Activated CD8-positive, alpha-beta T cell treated with anti-CD3 and anti-CD28 coated beads for 36 hours (primary cell): ENCODE results near the gene SELENOP. TPM values are rescaled to one million over a fixed set of nuclear protein-coding genes. Genes with fewer than 3 reads are reported as not detected.
A peak's percentile ranks its signal among the peaks of the same experiment; 100 is the strongest.

ENCODE experiments used
- ATAC-seq: fragments of 200-7000 bp; cut with Tn5 transposase; one replicate; pipeline ENCODE4 v1.10.0; 2021; ENCODE audit warnings: mild to moderate bottlenecking, moderate library complexity
- CTCF ChIA-PET: fragments of 350-600 bp; sonication (Branson Sonifier 250); formaldehyde crosslinking; loops from one replicate; lab custom pipeline; 2021; ENCODE audit warnings: antibody characterized with exemption; lab: Charles Lee
- POLR2A ChIA-PET: fragments of 350-600 bp; sonication (Branson Sonifier 250); formaldehyde crosslinking; loops from one replicate; lab custom pipeline; 2021; ENCODE audit warnings: antibody characterized with exemption; lab: Charles Lee
- DNase-seq: peaks from one replicate; pipeline ENCODE4 v3.0.0-alpha.2; 2020
- H3K27ac Mint-ChIP-seq: one replicate; pipeline ENCODE4 v1.8.0; 2021; ENCODE audit warnings: mild to moderate bottlenecking, mixed read lengths
- H3K27me3 Mint-ChIP-seq: one replicate; pipeline ENCODE4 v1.8.0; 2021; ENCODE audit warnings: mixed read lengths
- H3K36me3 Mint-ChIP-seq: one replicate; pipeline ENCODE4 v1.8.0; 2021; ENCODE audit warnings: low read depth, mixed read lengths
- H3K4me1 Mint-ChIP-seq: one replicate; pipeline ENCODE4 v1.8.0; 2021; ENCODE audit warnings: low read depth, mixed read lengths
- H3K4me3 Mint-ChIP-seq: one replicate; pipeline ENCODE4 v1.8.0; 2021; ENCODE audit warnings: mild to moderate bottlenecking, moderate library complexity, mixed read lengths
- H3K9me3 Mint-ChIP-seq: one replicate; pipeline ENCODE4 v1.8.0; 2021; ENCODE audit warnings: mixed read lengths
- CTCF ChIP-seq: fragments of 200-600 bp; IDR thresholded peaks from one replicate; pipeline ENCODE4 v1.8.0; 2022; ENCODE audit warnings: antibody characterized with exemption, mild to moderate bottlenecking
- intact Hi-C: fragments of 100-400 bp; cut with micrococcal nuclease; formaldehyde crosslinking; loops from one replicate; pipeline ENCODE4 v1.10.0; 2022
- total RNA-seq, 2 experiments: library from RNA; stranded (reverse); gene quantifications; one replicate each; pipeline ENCODE4 v1.2.3, GENCODE V29; 2021

Gene SELENOP
- total RNA-seq, 2 experiments from 2014 or later: not detected

GRCh38 chr5:42761791-42762190, 49.9 kb downstream of the SELENOP start:
- no peaks in the 10 kb centered on the region for H3K9me3 Mint-ChIP-seq
- no peak for TF ChIP-seq CTCF
- no peaks in the 10 kb centered on the region for H3K36me3 Mint-ChIP-seq
- intact Hi-C loops: loop anchor here (10.0 kb wide), 1 partner anchor 337 kb away; the partner anchor contains the start of gene GHR
- H3K4me3 Mint-ChIP-seq: no peak overlapping the region
- peaks cover 4% of the 10 kb centered on the region for H3K4me1 Mint-ChIP-seq
- ATAC-seq (no peak), DNase-seq (no peak)
- no peak overlapping the region for H3K27ac Mint-ChIP-seq
- peaks cover 3% of the 10 kb centered on the region for H3K27me3 Mint-ChIP-seq
- POLR2A ChIA-PET: no interaction called here
- CTCF ChIA-PET: no interaction called here

DNA sequence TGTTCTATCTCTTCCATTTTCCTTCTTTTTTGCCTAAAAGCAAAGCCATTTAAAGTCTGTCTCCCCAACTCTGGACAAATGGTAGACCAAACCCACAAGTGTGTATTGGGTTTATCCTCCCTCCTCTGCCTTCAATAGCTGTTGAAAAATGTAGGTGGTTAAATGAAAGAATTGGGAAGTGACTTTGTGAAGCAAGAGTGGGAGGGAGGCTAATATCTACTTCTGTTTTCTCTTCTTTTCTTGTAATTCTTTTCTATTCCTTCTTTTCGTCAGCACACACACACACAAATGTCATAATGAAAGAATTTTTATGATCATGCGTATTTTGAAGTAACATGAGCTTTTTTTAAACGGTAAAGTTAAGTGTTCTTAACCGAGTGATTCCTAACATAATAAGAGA, 51.3 kb downstream of the SELENOP start:
- intact Hi-C loops: loop anchor here (10.0 kb wide), 1 partner anchor 336 kb away; the partner anchor contains the start of gene GHR
- H3K4me1 Mint-ChIP-seq: peaks cover 4% of the 10 kb centered on the region
- CTCF ChIA-PET: interaction anchor here (1.0 kb wide), 1 partner anchor 177 kb away, joined by 3 read pairs; no protein-coding TSS in a partner anchor

GRCh38 chr5:42759456-42759855, 52.2 kb downstream of the SELENOP start:
- DNase-seq (no peak), ATAC-seq (no peak)
- ChIA-PET CTCF (no interaction called here), POLR2A (no interaction called here)
- Mint-ChIP-seq H3K4me3 (no peak overlapping the region), H3K27ac (no peak overlapping the region), H3K36me3 (no peaks in the 10 kb centered on the region), H3K27me3 (peaks cover 3% of the 10 kb centered on the region), H3K9me3 (no peaks in the 10 kb centered on the region), H3K4me1 (peaks cover 4% of the 10 kb centered on the region)
- TF ChIP-seq CTCF: no peak
- intact Hi-C loops: no loop called here

More for the DNA sequence above, 51.3 kb downstream of the SELENOP start:
- Mint-ChIP-seq H3K9me3 (no peaks in the 10 kb centered on the region), H3K27me3 (peaks cover 3% of the 10 kb centered on the region), H3K27ac (no peak overlapping the region), H3K36me3 (no peaks in the 10 kb centered on the region), H3K4me3 (no peak overlapping the region)
- ATAC-seq: no peak
- DNase-seq: no peak
- no peak for TF ChIP-seq CTCF
- POLR2A ChIA-PET: interaction anchor here (1.2 kb wide), 1 partner anchor 10 kb away, joined by 3 read pairs; no protein-coding TSS in a partner anchor

DNA sequence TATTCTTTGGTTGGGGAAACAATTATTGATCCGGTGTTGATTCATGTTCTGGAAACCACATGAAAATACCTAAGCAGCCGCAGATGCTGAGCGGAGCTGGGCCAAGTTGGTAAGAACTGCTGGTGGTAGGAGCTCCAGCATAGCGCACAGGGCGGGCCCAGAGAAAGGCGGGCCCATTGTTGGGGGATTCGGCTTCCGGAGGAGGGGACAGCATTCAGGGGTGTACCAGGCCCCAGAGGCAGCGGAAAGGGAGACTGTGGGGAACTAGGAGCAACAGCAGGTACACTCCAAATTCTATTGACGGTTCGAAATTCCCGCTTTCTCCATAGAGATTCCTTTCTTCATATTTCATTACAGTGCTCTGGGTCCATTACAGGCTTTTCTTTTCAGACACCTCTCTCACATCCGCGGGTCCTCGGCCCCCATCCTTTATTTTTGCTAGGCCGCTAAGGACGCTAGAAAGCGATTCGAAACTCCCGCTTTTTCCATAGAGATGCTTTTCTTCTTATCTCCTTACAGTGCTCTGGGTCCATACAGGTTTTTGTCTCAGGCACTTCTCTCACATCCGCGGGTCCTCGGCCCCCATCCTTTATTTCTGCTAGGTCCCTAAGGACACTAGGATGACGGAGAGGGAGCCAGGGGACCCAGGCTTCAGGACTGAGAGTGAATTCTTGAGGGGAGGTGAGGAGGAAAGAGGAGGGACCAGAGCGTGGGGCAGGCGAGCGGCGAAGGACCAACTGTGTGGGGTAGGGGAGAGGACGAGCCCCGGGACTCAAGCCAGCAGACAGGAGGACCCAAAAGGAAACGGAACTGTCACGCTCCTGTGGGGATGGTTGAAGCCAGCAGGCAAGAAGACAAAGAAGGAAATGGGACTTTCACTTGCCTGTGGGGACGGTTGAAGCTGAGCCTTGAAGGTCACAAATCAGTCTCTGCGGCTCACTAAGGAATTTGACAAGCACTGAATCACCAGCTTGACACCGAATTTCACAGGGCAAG, 54.8 kb downstream of the SELENOP start, which contains the start of gene CCDC152:
CCDC152 (plus strand) TSS at position 213 of the 996 bp plus-strand sequence. CDS start 2,304 bp downstream, outside the sequence.
- ChIA-PET CTCF (interaction anchor here (1.7 kb wide), 2 partner anchors 10 to 11 kb away, joined by 5 read pairs; no protein-coding TSS in a partner anchor), POLR2A (no interaction called here)
- ATAC-seq: peak; percentile 99

More for the DNA sequence above, 54.8 kb downstream of the SELENOP start, which contains the start of gene CCDC152:
- Mint-ChIP-seq H3K9me3 (no peaks in the 10 kb centered on the region), H3K36me3 (no peaks in the 10 kb centered on the region), H3K4me1 (peaks cover 4% of the 10 kb centered on the region), H3K27me3 (peaks cover 3% of the 10 kb centered on the region), H3K4me3 (peak within 1 kb of the TSS; percentile 82), H3K27ac (peak within 1 kb of the TSS; percentile 67)
- no peak for TF ChIP-seq CTCF
- DNase-seq: peak; percentile 72
- intact Hi-C loops: no loop called here
